GM18520 (cell line): Measurements from ENCODE around the gene PAN3.

ENCODE experiments used
- ATAC-seq: cut with Tn5 transposase; IDR thresholded peaks from one replicate; pipeline ENCODE4 v1.9.1; 2021; ENCODE audit not compliant: unreplicated experiment

Gene PAN3

DNA sequence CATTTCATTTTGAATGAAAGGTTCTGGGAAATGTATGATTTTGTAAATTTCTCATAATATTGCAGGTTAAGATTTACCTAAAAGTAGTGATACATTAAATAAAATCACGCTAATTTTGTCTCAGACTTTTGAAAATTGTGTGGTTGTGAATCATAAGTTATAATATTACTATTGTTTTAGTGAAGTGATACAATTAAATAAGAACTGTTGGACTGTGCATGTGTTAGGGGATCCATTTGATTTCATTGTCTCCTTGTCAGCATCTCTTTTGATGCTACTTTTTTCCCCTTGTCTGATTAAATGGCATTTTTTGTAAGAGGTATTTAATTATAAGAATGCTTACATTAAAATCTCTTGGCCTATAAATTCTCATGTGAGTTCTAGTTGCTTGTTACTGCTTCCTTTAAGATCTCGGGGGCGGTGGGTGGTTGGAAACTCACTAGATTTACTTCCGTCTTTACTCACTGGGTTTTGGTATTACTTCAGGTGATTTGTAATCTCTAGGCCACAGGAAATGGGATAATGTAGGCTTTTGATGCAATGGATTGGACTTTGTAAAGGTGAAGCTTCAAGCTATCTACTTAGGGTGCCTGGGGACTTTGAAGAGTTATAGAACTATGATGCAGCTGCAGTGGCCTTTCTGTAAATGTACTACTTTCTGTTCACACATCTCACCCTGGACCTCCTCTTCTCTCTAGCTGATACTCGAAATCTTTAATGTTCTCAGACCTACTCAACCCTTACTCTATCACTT is 66.5 kb downstream of the PAN3 start:
- peak; percentile 72 for ATAC-seq

DNA sequence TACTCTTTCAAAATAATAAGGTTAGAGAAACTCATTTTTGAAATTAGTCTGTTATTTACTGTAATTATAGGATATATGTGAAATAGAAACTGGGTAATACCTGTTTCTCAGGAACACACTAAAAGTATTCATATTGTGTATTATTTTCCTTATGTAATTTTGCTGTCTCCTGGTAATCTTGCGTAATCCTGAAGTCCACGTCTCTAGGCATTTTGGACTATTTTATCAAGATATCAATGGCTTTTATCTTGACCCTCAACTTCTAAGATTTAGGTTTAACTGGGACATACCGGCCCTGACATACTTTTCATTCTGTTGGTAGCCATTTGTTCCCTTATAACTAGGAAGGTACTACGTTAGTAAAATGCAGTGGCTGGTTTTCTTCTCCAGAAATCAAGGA is 80.3 kb downstream of the PAN3 start:
- no peak for ATAC-seq

DNA sequence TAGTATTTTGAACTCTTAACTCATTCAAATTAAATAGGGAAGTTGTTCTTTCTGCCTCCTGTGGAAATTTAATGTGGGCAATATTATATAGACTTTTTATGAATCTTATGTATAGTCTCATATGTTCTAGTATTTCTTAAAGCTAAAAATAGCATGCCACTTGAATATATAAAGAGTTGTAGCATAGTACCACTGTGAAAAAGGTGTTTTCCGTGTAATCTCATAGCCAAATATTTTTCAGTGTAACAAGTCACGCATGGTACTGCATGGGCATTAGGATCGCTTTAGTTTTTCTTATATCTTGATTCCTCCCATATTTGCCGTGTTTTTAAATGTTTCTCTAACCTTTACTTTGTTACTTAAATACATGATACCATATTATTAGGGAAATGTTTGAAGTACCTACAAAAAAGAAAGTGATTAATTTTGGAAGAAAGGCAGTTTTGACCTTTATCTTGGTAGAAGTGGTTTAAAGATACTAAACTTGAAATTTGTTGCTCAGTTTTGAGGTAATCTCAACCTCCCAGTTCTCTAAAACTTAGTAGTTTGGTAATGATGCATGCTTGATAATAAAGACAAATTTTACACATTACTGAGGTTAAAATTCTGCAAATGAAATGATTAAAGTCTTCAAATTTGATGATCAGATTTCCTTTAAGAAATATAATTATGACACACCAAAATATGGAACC is 81.2 kb downstream of the PAN3 start:
- ATAC-seq = no peak

DNA sequence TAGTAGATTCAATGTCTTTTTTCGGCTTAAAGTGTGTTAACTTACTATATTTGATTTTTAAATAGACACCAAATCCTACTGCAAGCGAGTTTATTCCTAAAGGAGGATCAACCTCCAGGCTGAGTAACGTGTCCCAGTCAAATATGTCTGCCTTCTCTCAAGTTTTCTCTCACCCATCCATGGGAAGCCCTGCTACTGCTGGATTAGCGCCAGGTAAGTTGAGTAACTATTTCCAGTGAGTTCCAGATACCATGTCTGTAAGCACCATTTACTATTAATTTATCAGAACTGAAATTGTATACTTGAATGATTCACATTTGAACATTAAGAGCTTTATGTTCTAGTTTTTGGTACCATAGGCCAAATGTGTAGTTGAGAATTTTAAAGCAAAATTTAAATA is 81.8 kb downstream of the PAN3 start:
- ATAC-seq = no peak

DNA sequence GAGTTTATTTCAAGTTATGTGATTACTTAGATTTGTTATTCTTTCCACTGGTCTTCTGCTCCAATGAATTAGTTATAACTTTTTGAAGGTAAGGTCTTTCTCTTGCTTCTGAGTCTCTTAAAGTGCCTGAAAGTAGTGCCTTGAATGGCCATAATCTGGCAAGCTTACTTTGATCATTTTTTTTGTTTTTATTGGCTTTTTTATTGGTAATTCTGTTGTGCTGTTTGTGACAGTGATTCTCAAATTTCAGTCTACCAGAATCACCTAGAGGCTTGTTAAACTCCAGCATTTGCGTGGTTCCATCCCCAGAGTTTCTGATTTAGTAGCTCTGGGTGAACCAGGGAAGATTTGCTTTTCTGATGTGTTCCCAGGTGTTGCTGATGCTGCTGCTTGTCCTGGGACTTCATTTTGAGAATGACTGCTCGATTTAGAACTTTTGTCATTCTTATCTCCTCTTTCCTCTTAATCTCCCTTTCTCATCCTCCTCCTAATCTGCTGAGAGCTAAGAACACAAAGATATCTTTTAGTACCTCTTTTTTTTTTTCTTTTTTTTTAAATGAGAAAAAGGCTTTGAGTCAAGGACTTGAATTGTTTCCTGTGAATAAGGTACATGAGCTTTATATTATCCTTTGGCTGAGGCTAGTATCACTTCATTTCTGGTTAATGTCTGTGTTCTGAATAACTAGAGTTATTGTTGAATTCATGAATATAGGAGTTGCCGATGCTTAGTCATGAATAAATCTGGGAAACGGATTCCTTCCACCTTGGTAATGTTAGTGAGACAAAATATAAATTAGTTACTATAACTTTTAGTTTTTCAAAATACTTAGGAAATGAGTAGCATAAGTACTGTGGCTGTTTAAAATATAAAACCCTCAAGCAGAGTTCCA is 91.4 kb downstream of the PAN3 start:
- no peak for ATAC-seq

- ATAC-seq = no peak
Observed at GRCh38 chr13:28231642-28232041, 93.3 kb downstream of the PAN3 start.

DNA sequence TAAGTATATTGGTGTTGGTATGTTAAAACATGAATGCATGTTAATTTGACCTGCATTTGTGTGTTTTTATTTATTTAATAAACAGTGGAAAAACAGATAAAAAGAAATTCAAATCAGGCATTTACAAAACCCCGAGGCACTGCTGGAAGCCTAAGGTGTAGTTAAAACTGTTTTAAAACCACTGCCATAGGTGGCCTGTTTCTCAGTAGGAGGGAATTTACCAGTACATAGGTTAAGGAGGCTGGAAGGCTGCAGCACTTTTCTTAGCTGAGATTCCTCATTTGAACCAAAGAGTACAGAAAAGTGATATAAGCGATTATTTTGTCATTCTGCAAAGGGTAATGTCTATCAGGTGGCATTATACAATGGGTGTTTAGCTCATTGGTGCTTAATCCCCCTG is 99.6 kb downstream of the PAN3 start:
- ATAC-seq = no peak

- ATAC-seq = no peak
Observed at GRCh38 chr13:28239374-28239773, 101.0 kb downstream of the PAN3 start.

- no peak for ATAC-seq
Observed at GRCh38 chr13:28245465-28245864, 107.1 kb downstream of the PAN3 start.

DNA sequence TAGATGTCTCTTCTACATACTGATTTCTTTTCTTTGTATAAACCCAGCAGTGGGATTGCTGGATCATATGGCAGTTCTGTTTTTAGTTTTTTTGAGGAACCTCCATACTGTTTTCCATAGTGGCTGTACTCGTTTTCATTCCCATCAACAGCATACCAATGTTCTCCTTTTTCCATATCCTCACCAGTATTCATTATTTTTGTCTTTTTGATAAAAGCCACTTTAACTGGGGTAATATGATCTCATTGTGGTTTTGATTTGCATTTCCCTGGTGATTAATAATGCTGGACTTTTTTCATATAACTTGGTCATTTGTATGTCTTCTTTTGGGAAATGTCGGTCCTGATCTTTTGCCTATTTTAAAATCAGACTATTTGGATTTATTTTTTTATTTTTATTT is 108.5 kb downstream of the PAN3 start:
- ATAC-seq = no peak

DNA sequence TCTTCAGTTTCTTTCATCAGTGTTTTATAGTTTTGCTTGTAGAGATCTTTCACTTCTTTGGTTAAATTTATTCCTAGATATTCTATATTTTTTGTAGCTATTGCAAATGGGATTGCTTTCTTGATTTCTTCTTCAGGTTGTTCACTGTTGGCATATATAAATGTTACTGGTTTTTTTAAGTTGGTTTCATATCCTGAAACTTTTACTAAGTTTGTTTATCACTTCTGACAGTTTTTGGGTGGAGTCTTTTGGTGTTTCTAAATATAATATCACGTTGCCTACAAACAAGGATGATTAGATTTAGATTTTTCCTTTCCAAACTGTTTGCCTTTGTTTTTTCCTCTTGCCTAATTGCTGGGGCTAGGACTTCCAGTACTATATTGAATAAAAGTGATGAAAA is 109.7 kb downstream of the PAN3 start:
- ATAC-seq = no peak

- ATAC-seq = no peak
Observed at GRCh38 chr13:28250542-28250941, 112.2 kb downstream of the PAN3 start.

- no peak for ATAC-seq
Observed at GRCh38 chr13:28251466-28251865, 113.1 kb downstream of the PAN3 start.

GRCh38 chr13:28252547-28252946 is 114.2 kb downstream of the PAN3 start:
- no peak for ATAC-seq

DNA sequence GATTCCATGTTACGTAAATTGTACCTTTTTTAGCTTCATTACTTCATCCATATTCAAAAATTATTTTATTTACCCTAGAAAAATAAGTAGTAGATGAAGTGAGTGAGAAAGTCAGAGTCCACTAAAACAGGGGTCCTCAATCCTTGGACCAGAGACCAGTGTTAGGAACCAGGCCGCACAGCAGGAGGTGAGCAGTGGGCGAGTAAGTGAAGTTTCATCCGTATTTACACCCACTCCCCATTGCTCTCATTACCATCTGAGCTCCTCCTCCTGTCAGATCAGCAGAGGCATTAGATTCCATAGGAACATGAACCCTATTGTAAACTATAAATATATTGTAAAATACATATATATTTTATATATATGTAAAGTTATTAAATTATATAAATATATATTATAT is 119.0 kb downstream of the PAN3 start:
- no peak for ATAC-seq

GRCh38 chr13:28258417-28258816 is 120.1 kb downstream of the PAN3 start:
- ATAC-seq = no peak

DNA sequence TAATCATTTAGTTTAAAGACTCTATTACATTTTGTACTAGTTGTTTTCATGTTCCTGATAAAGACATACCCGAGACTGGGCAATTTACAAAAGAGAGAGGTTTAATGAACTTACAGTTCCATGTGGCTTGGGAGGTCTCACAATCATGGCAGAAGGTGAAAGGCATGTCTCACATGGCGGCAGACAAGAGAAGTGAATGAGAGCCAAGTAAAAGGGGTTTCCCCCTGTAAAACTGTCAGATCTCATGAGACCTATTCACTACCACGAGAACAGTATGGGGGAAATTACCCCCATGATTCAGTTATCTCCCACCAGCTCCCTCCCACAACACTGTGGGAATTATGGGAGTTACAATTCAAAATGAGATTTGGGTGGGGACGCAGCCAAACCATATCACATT is 129.2 kb downstream of the PAN3 start:
- ATAC-seq = no peak

GRCh38 chr13:28268800-28269223 is 130.5 kb downstream of the PAN3 start:
- ATAC-seq = peak; percentile 98

DNA sequence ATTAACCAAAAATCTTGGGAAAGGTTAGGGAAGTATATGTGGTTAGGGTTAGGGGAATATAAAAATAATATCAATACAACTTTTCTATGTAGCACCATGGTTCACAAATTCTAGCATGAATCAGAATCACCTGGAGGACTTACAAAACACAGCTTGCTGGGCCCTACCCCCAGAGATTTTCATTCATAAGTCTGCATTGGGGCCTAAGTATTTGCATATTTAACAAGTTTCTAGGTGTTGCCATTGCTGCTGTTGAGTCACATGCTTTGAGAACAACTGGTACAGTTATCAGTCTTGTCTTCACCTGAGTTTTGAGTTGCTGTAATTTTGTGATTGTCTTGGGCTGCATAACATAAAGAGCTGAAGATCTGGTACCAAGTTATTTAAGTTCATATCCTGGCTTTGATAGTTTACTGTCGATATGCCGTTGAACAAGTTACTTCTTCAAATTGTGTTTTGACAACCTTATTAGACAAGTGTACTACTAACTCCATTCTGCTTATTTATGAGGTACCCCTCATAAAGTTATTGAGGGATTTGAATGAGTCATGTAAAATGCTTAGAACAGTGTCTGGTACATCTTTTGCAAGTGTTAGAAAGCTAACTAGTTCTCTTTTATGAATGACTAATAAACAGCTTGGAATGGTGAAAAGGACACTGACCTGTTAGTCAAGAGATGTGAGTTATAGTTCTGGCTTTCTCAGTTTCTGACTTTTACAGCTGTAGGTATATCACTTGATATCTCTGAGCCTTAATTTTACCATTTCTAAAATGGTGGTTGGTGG is 132.9 kb downstream of the PAN3 start:
- ATAC-seq = no peak

GRCh38 chr13:28273919-28274318 is 135.6 kb downstream of the PAN3 start:
- ATAC-seq = no peak

GRCh38 chr13:28282451-28282850 is 144.1 kb downstream of the PAN3 start:
- no peak for ATAC-seq
